ENCODE measurements around the gene ITIH4. TPM values are rescaled to one million over a fixed set of nuclear protein-coding genes. Genes with fewer than 3 reads are reported as not detected.

ITIH4 gene
- 1 to 10 TPM; 3.4 to 5.7 (median 5.0) TPM for total RNA-seq
- polyA plus RNA-seq = 5.0 TPM
- long read RNA-seq, donor 1, partial matches to known transcripts = 1 of 3 reads
- long read RNA-seq, donor 1, other reads (novel, unspliced or antisense) = 1 of 3 reads
- long read RNA-seq, donor 2, partial matches to known transcripts = 0 of 3 reads
- long read RNA-seq, donor 2, other reads (novel, unspliced or antisense) = 2 of 3 reads
- long read RNA-seq, donor 3, partial matches to known transcripts = 2 of 5 reads
- long read RNA-seq, donor 3, other reads (novel, unspliced or antisense) = 3 of 5 reads
- long read RNA-seq, donor 4, partial matches to known transcripts = 0 of 1 reads
- long read RNA-seq, donor 4, other reads (novel, unspliced or antisense) = 1 of 1 reads

- intact Hi-C loops (cut with DNase I) = no loop called here
- no peaks in the 10 kb centered on the region for H3K9me3 ChIP-seq (ENCODE audit: control insufficient read depth, low read length)
- H3K4me1 ChIP-seq (ENCODE audit: control insufficient read depth, insufficient read depth, low read length) = peaks cover 2% of the 10 kb centered on the region
- H3K27ac ChIP-seq (ENCODE audit: low read length) = no peak within 1 kb of the TSS
- DNase-seq (peak in 1 of 3 donors; percentile 49), ATAC-seq (no peak)
- no peaks in the 10 kb centered on the region for H3K27me3 ChIP-seq (ENCODE audit: control insufficient read depth, insufficient read depth)
- H3K4me3 ChIP-seq (ENCODE audit: low read length) = no peak within 1 kb of the TSS
- 74% methylated on average over 16 of the region's 16 CpGs for WGBS
These were observed at the start of gene ITIH4 for GRCh38 chr3:52830535-52831258. Gene ITIH4, minus strand, starts transcription at chr3:52830672. Its CDS starts 30 bp downstream, at chr3:52830642.

- H3K27me3 ChIP-seq (ENCODE audit: control insufficient read depth, insufficient read depth) = no peaks in the 10 kb centered on the region
- H3K4me3 ChIP-seq (ENCODE audit: low read length) = no peak overlapping the region
- intact Hi-C loops (cut with DNase I) = no loop called here
- DNase-seq (no peak), ATAC-seq (no peak)
- H3K4me1 ChIP-seq (ENCODE audit: control insufficient read depth, insufficient read depth, low read length) = no peaks in the 10 kb centered on the region
- H3K9me3 ChIP-seq (ENCODE audit: control insufficient read depth, low read length) = no peaks in the 10 kb centered on the region
- 84% methylated on average over 5 of the region's 5 CpGs for WGBS
- no peak overlapping the region for H3K27ac ChIP-seq (ENCODE audit: low read length)
These were observed 49.6 kb upstream of the ITIH4 start for GRCh38 chr3:52880047-52880446.

GRCh38 chr3:52879581-52879980 is 49.1 kb upstream of the ITIH4 start:
- Histone ChIP-seq H3K27me3 (ENCODE audit: control insufficient read depth, insufficient read depth) (no peaks in the 10 kb centered on the region), H3K9me3 (ENCODE audit: control insufficient read depth, low read length) (no peaks in the 10 kb centered on the region), H3K27ac (ENCODE audit: low read length) (no peak overlapping the region), H3K4me1 (ENCODE audit: control insufficient read depth, insufficient read depth, low read length) (no peaks in the 10 kb centered on the region), H3K4me3 (ENCODE audit: low read length) (no peak overlapping the region)
- DNase-seq (no peak), ATAC-seq (no peak)
- intact Hi-C loops (cut with DNase I) = no loop called here
- 93% methylated on average over 4 of the region's 4 CpGs for WGBS

GRCh38 chr3:52879090-52879489 is 48.6 kb upstream of the ITIH4 start:
- intact Hi-C loops (cut with DNase I) = no loop called here
- ATAC-seq = no peak

GRCh38 chr3:52877085-52877484 is 46.6 kb upstream of the ITIH4 start:
- Histone ChIP-seq H3K27ac (ENCODE audit: low read length) (no peak overlapping the region), H3K4me1 (ENCODE audit: control insufficient read depth, insufficient read depth, low read length) (no peaks in the 10 kb centered on the region), H3K27me3 (ENCODE audit: control insufficient read depth, insufficient read depth) (no peaks in the 10 kb centered on the region), H3K9me3 (ENCODE audit: control insufficient read depth, low read length) (no peaks in the 10 kb centered on the region), H3K4me3 (ENCODE audit: low read length) (no peak overlapping the region)
- DNase-seq = no peak
- WGBS = 96% methylated on average over 3 of the region's 3 CpGs
- intact Hi-C loops (cut with DNase I) = no loop called here
- no peak for ATAC-seq

More at GRCh38 chr3:52879090-52879489, 48.6 kb upstream of the ITIH4 start:
- H3K27ac ChIP-seq (ENCODE audit: low read length) = no peak overlapping the region
- H3K4me1 ChIP-seq (ENCODE audit: control insufficient read depth, insufficient read depth, low read length) = no peaks in the 10 kb centered on the region
- no peak overlapping the region for H3K4me3 ChIP-seq (ENCODE audit: low read length)
- no peaks in the 10 kb centered on the region for H3K9me3 ChIP-seq (ENCODE audit: control insufficient read depth, low read length)
- no peak for DNase-seq
- WGBS = 96% methylated on average over 4 of the region's 4 CpGs
- no peaks in the 10 kb centered on the region for H3K27me3 ChIP-seq (ENCODE audit: control insufficient read depth, insufficient read depth)

GRCh38 chr3:52874864-52875587 is 44.6 kb upstream of the ITIH4 start:
- DNase-seq = no peak
- Histone ChIP-seq H3K9me3 (ENCODE audit: control insufficient read depth, low read length) (no peaks in the 10 kb centered on the region), H3K27ac (ENCODE audit: low read length) (no peak overlapping the region), H3K27me3 (ENCODE audit: control insufficient read depth, insufficient read depth) (no peaks in the 10 kb centered on the region), H3K4me3 (ENCODE audit: low read length) (no peak overlapping the region), H3K4me1 (ENCODE audit: control insufficient read depth, insufficient read depth, low read length) (no peaks in the 10 kb centered on the region)
- intact Hi-C loops (cut with DNase I) = no loop called here
- 87% methylated on average over 9 of the region's 9 CpGs for WGBS
- no peak for ATAC-seq

- 92% methylated on average over 5 of the region's 5 CpGs for WGBS
- H3K9me3 ChIP-seq (ENCODE audit: control insufficient read depth, low read length) = no peaks in the 10 kb centered on the region
- no peaks in the 10 kb centered on the region for H3K27me3 ChIP-seq (ENCODE audit: control insufficient read depth, insufficient read depth)
- intact Hi-C loops (cut with DNase I) = no loop called here
- H3K4me3 ChIP-seq (ENCODE audit: low read length) = no peak overlapping the region
- no peaks in the 10 kb centered on the region for H3K4me1 ChIP-seq (ENCODE audit: control insufficient read depth, insufficient read depth, low read length)
- DNase-seq (no peak), ATAC-seq (no peak)
- no peak overlapping the region for H3K27ac ChIP-seq (ENCODE audit: low read length)
These were observed 43.8 kb upstream of the ITIH4 start for GRCh38 chr3:52874160-52874701.

- no peak overlapping the region for H3K27ac ChIP-seq (ENCODE audit: low read length)
- no peak overlapping the region for H3K4me3 ChIP-seq (ENCODE audit: low read length)
- no peaks in the 10 kb centered on the region for H3K27me3 ChIP-seq (ENCODE audit: control insufficient read depth, insufficient read depth)
- intact Hi-C loops (cut with DNase I) = no loop called here
- H3K9me3 ChIP-seq (ENCODE audit: control insufficient read depth, low read length) = no peaks in the 10 kb centered on the region
- DNase-seq = no peak
- WGBS = 85% methylated on average over 8 of the region's 8 CpGs
- no peaks in the 10 kb centered on the region for H3K4me1 ChIP-seq (ENCODE audit: control insufficient read depth, insufficient read depth, low read length)
- ATAC-seq = no peak
These were observed 43.1 kb upstream of the ITIH4 start for GRCh38 chr3:52873433-52874159.

GRCh38 chr3:52872245-52872644 is 41.8 kb upstream of the ITIH4 start:
- Histone ChIP-seq H3K27me3 (ENCODE audit: control insufficient read depth, insufficient read depth) (no peaks in the 10 kb centered on the region), H3K4me1 (ENCODE audit: control insufficient read depth, insufficient read depth, low read length) (no peaks in the 10 kb centered on the region), H3K4me3 (ENCODE audit: low read length) (no peak overlapping the region), H3K9me3 (ENCODE audit: control insufficient read depth, low read length) (no peaks in the 10 kb centered on the region), H3K27ac (ENCODE audit: low read length) (no peak overlapping the region)
- intact Hi-C loops (cut with DNase I) = no loop called here
- DNase-seq (no peak), ATAC-seq (no peak)
- 91% methylated on average over 3 of the region's 3 CpGs for WGBS

- no peaks in the 10 kb centered on the region for H3K9me3 ChIP-seq (ENCODE audit: control insufficient read depth, low read length)
- no peaks in the 10 kb centered on the region for H3K27me3 ChIP-seq (ENCODE audit: control insufficient read depth, insufficient read depth)
- intact Hi-C loops (cut with DNase I) = no loop called here
- no peak overlapping the region for H3K4me3 ChIP-seq (ENCODE audit: low read length)
- no peak for DNase-seq
- 81% methylated on average over 9 of the region's 9 CpGs for WGBS
- no peaks in the 10 kb centered on the region for H3K4me1 ChIP-seq (ENCODE audit: control insufficient read depth, insufficient read depth, low read length)
- no peak overlapping the region for H3K27ac ChIP-seq (ENCODE audit: low read length)
- no peak for ATAC-seq
These were observed 41.3 kb upstream of the ITIH4 start for GRCh38 chr3:52871761-52872160.
